Measurements from ENCODE around the gene RNASE13. TPM values are rescaled to one million over a fixed set of nuclear protein-coding genes. Genes with fewer than 3 reads are reported as not detected.
A peak's percentile ranks its signal among the peaks of the same experiment; 100 is the strongest.

RNASE13 gene
- total RNA-seq, 1 experiment from 2014 or later: not detected

DNA sequence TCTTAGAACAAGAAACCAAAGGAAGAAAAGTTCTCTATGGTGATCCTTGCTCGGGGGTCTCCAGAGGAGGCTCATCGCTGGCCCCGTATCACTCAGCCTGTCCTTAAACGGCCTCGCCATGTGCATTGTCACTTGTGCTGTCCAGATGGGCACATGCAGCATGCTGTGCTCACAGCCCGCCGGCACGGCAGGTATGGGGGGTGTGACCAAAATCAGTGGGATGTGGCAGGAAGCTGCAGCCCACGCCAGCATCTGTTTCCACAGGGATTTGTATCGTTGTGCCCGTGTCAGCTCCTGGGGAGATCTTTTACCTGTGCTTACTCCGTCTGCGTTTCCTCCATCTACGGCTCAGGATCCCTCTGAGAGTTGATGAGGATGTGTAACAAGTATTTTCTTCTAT lies 38.1 kb downstream of the RNASE13 start:
- H4K8ac ChIP-seq (replicated peaks; ENCODE audit: insufficient read length, low read depth, low read length): no peak overlapping the region
- no peak overlapping the region for H2BK12ac ChIP-seq (ENCODE audit: insufficient read length, low read depth, low read length)
- no peaks in the 10 kb centered on the region for H3K23me2 ChIP-seq (ENCODE audit: insufficient read length, low read depth, low read length, poor library complexity, severe bottlenecking)
- WGBS (ENCODE audit: extremely low coverage, insufficient read length, low lambda C conversion rate): no CpG with 5 or more reads among the region's 14 CpGs
- H3K4me1 ChIP-seq (ENCODE audit: insufficient read depth, low read length): no peaks in the 10 kb centered on the region
- no peak overlapping the region for H4K91ac ChIP-seq (ENCODE audit: insufficient read length, low read depth, low read length)
- no peaks in the 10 kb centered on the region for H3K79me2 ChIP-seq (ENCODE audit: insufficient read depth, low read length)
- no peak overlapping the region for H2BK15ac ChIP-seq (ENCODE audit: low read depth, low read length)
- H2BK5ac ChIP-seq (ENCODE audit: insufficient read length, low read length): no peak overlapping the region
- no peak overlapping the region for H2AFZ ChIP-seq (ENCODE audit: low read length)
- H3K9me3 ChIP-seq (ENCODE audit: control insufficient read depth, low read depth, low read length): no peaks in the 10 kb centered on the region
- no peak overlapping the region for H3K9ac ChIP-seq (ENCODE audit: extremely low read depth, insufficient read length, low read length)
- H3K56ac ChIP-seq (ENCODE audit: insufficient read length, low read depth, low read length): no peak overlapping the region
- H3K23ac ChIP-seq (ENCODE audit: insufficient read length, low read depth, low read length): no peak overlapping the region
- no peak overlapping the region for H4K5ac ChIP-seq (ENCODE audit: insufficient read length, low read depth, low read length)
- H2BK120ac ChIP-seq (ENCODE audit: low read depth, low read length, poor library complexity, severe bottlenecking): no peak overlapping the region
- no peak overlapping the region for H3T11ph ChIP-seq (ENCODE audit: low read length)
- no peaks in the 10 kb centered on the region for H3K27me3 ChIP-seq (ENCODE audit: insufficient read depth, low read length)
- H3K79me1 ChIP-seq (ENCODE audit: insufficient read depth, low read depth, low read length, poor library complexity, severe bottlenecking): no peaks in the 10 kb centered on the region
- TF ChIP-seq, protein P1, sequence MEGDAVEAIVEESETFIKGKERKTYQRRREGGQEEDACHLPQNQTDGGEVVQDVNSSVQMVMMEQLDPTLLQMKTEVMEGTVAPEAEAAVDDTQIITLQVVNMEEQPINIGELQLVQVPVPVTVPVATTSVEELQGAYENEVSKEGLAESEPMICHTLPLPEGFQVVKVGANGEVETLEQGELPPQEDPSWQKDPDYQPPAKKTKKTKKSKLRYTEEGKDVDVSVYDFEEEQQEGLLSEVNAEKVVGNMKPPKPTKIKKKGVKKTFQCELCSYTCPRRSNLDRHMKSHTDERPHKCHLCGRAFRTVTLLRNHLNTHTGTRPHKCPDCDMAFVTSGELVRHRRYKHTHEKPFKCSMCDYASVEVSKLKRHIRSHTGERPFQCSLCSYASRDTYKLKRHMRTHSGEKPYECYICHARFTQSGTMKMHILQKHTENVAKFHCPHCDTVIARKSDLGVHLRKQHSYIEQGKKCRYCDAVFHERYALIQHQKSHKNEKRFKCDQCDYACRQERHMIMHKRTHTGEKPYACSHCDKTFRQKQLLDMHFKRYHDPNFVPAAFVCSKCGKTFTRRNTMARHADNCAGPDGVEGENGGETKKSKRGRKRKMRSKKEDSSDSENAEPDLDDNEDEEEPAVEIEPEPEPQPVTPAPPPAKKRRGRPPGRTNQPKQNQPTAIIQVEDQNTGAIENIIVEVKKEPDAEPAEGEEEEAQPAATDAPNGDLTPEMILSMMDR (conservative IDR thresholded peaks at IDR 0.05): no peak
- Mint-ChIP-seq H3K27ac (peak overlapping the region in 1 of 3 experiments; percentile 38; a peak in 1 of 7 replicates), H3K36me3 (ENCODE audit: insufficient read depth in 1 of 3, low read depth in 3 of 3) (peaks cover 32 to 55% (median 50%) of the 10 kb centered on the region in 3 experiments; a peak in 6 of 7 replicates), H3K4me1 (peaks cover 19% of the 10 kb centered on the region in 2 experiments), H3K9me3 (no peaks in the 10 kb centered on the region), H3K27me3 (ENCODE audit: low read depth) (no peaks in the 10 kb centered on the region; the same call in 1 of the 2 replicates), H3K4me3 (no peak overlapping the region)
- no peaks in the 10 kb centered on the region for H4K20me1 ChIP-seq (ENCODE audit: control insufficient read depth, insufficient read depth, insufficient read length)
- DNase-seq: no peak
- no peak overlapping the region for H3K4me2 ChIP-seq (ENCODE audit: insufficient read depth, insufficient read length, low read length)
- H3K27ac ChIP-seq (ENCODE audit: insufficient read length, low read depth, low read length): no peak overlapping the region
- no peak overlapping the region for H3K4ac ChIP-seq (ENCODE audit: low read depth, low read length)
- H3K18ac ChIP-seq (ENCODE audit: insufficient read length, low read depth, low read length): no peak overlapping the region
- no peak overlapping the region for H3K14ac ChIP-seq (ENCODE audit: insufficient read depth, low read length)
- H2AK5ac ChIP-seq (ENCODE audit: insufficient read length, low read length): no peak overlapping the region
- H2BK20ac ChIP-seq (ENCODE audit: low read depth, low read length, poor library complexity, severe bottlenecking): no peak overlapping the region
